Measurements from ENCODE around the gene SLC8A3. TPM values are rescaled to one million over a fixed set of nuclear protein-coding genes. Genes with fewer than 3 reads are reported as not detected.

SLC8A3 gene
- total RNA-seq, 1 experiment from 2014 or later = not detected

DNA sequence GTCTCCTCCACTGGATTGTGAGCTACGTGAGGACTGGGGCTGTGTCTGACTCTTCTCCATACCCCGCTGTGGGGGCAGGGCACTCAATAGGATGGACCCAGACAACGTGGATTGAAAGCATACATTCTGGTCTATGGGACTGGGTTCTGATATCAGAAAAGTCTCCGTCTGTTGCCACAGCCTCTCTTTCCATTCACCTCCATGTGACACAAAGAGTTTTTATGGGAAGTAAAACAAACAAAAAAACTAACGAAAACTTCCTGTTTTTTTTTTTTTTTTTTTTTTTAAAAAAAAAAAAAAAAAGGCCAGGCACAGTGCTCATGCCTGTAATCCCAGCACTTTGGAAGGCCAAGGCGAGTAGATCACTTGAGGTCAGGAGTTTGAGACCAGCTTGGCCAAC lies 44.7 kb downstream of the SLC8A3 start:
- no peak for ATAC-seq
- intact Hi-C loops (cut with micrococcal nuclease) = no loop called here
- Histone ChIP-seq H3K4me3 (replicated peaks in 1 of 2; ENCODE audit: low read depth in 1 of 2, low read length in 2 of 2) (no peak overlapping the region), H3K9me2 (ENCODE audit: insufficient read depth) (no peaks in the 10 kb centered on the region), H3K36me3 (ENCODE audit: control insufficient read depth in 1 of 2, insufficient read depth in 2 of 2, low read length in 2 of 2) (no peaks in the 10 kb centered on the region), H3K4me2 (ENCODE audit: low read length) (no peak overlapping the region), H2AFZ (ENCODE audit: low read depth, low read length, poor library complexity, severe bottlenecking) (no peak overlapping the region), H3K4me1 (ENCODE audit: control insufficient read depth in 1 of 2, insufficient read depth in 2 of 2, low read length in 2 of 2) (no peaks in the 10 kb centered on the region), H3K9ac (ENCODE audit: low read length) (no peak overlapping the region), H3K27ac (ENCODE audit: low read depth, low read length) (no peak overlapping the region), H3K27me3 (ENCODE audit: insufficient read depth, low read length) (peaks cover 83% of the 10 kb centered on the region), H4K20me1 (ENCODE audit: insufficient read depth) (no peaks in the 10 kb centered on the region), H3K9me3 (ENCODE audit: control insufficient read depth in 1 of 2, insufficient read depth in 1 of 2, low read depth in 1 of 2, low read length in 2 of 2) (no peaks in the 10 kb centered on the region), H3K79me2 (ENCODE audit: insufficient read depth, low read length) (no peaks in the 10 kb centered on the region)
- RAD21 ChIA-PET (ENCODE audit: low non-redundant PET in 1 of 2, low total read pairs in 2 of 2, uncharacterized antibody in 2 of 2, unreplicated experiment in 2 of 2) = no interaction called here
- POLR2A ChIA-PET = no interaction called here
- DNase-seq (ENCODE audit: low read depth, low spot score) = no peak
- BruUV-seq (replicated peaks) = no TSS peak
- no peak for TF ChIP-seq SIN3A (IDR thresholded peaks at IDR 0.05; ENCODE audit: low read depth)
- TF ChIP-seq SP1 (IDR thresholded peaks at IDR 0.05; ENCODE audit: low read depth) = no peak
- no peak for TF ChIP-seq CTCF (IDR thresholded peaks at IDR 0.05 in 2 of 3, conservative IDR thresholded peaks at IDR 0.05 in 1 of 3; ENCODE audit: borderline replicate concordance in 1 of 3, insufficient read depth in 1 of 3, low read depth in 2 of 3, low read length in 2 of 3)
- TF ChIP-seq EGR1 (IDR thresholded peaks at IDR 0.05; ENCODE audit: low read depth) = no peak
- CTCF ChIA-PET = interaction anchor here (0.7 kb wide), 1 partner anchor 12 kb away, joined by 3 read pairs; no protein-coding TSS in a partner anchor

DNA sequence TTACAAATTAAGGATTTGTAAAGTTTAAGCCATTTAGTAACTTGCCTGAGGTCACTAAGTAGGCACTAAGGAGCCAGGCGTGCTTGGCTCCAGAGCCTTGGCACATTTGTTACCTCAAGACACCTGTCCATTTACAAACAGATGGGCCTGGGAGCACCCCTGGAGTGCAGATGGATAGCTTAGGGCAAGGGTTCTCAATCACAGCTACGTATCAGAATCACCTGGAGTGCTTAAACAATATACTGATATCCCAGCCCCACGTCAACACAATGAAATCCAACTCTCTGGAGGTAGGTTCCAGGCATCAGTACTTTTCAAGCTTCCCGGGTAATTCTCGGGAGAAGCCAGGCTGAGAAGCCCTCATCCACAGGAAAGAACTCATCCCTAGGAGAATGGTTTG lies 45.4 kb downstream of the SLC8A3 start:
- Histone ChIP-seq H2AFZ (ENCODE audit: low read depth, low read length, poor library complexity, severe bottlenecking) (no peak overlapping the region), H3K9me2 (ENCODE audit: insufficient read depth) (no peaks in the 10 kb centered on the region), H3K4me2 (ENCODE audit: low read length) (no peak overlapping the region), H3K36me3 (ENCODE audit: control insufficient read depth in 1 of 2, insufficient read depth in 2 of 2, low read length in 2 of 2) (no peaks in the 10 kb centered on the region), H3K4me3 (replicated peaks in 1 of 2; ENCODE audit: low read depth in 1 of 2, low read length in 2 of 2) (no peak overlapping the region), H3K9me3 (ENCODE audit: control insufficient read depth in 1 of 2, insufficient read depth in 1 of 2, low read depth in 1 of 2, low read length in 2 of 2) (no peaks in the 10 kb centered on the region), H3K27ac (ENCODE audit: low read depth, low read length) (no peak overlapping the region), H4K20me1 (ENCODE audit: insufficient read depth) (no peaks in the 10 kb centered on the region), H3K9ac (ENCODE audit: low read length) (no peak overlapping the region), H3K79me2 (ENCODE audit: insufficient read depth, low read length) (no peaks in the 10 kb centered on the region), H3K27me3 (ENCODE audit: insufficient read depth, low read length) (peaks cover 83% of the 10 kb centered on the region), H3K4me1 (ENCODE audit: control insufficient read depth in 1 of 2, insufficient read depth in 2 of 2, low read length in 2 of 2) (no peaks in the 10 kb centered on the region)
- CTCF ChIA-PET = no interaction called here
- DNase-seq (ENCODE audit: low read depth, low spot score) = no peak
- intact Hi-C loops (cut with micrococcal nuclease) = no loop called here
- BruUV-seq (replicated peaks) = no TSS peak
- no peak for ATAC-seq
- RAD21 ChIA-PET (ENCODE audit: low non-redundant PET in 1 of 2, low total read pairs in 2 of 2, uncharacterized antibody in 2 of 2, unreplicated experiment in 2 of 2) = no interaction called here
- POLR2A ChIA-PET = no interaction called here
- no peak for TF ChIP-seq EZH2phosphoT487 (IDR thresholded peaks at IDR 0.05; ENCODE audit: borderline replicate concordance)
- TF ChIP-seq SRF (IDR thresholded peaks at IDR 0.05; ENCODE audit: low read depth) = no peak
- TF ChIP-seq ZFX (IDR thresholded peaks at IDR 0.05) = no peak
- no peak for TF ChIP-seq ELF1 (IDR thresholded peaks at IDR 0.05; ENCODE audit: borderline replicate concordance, low read depth)
- TF ChIP-seq EGR1 (IDR thresholded peaks at IDR 0.05; ENCODE audit: low read depth) = no peak
- TF ChIP-seq ZBTB33 (IDR thresholded peaks at IDR 0.05; ENCODE audit: extremely low read depth, insufficient replicate concordance, low read length) = no peak
- no peak for TF ChIP-seq SP1 (IDR thresholded peaks at IDR 0.05; ENCODE audit: low read depth)
- TF ChIP-seq, protein P1, sequence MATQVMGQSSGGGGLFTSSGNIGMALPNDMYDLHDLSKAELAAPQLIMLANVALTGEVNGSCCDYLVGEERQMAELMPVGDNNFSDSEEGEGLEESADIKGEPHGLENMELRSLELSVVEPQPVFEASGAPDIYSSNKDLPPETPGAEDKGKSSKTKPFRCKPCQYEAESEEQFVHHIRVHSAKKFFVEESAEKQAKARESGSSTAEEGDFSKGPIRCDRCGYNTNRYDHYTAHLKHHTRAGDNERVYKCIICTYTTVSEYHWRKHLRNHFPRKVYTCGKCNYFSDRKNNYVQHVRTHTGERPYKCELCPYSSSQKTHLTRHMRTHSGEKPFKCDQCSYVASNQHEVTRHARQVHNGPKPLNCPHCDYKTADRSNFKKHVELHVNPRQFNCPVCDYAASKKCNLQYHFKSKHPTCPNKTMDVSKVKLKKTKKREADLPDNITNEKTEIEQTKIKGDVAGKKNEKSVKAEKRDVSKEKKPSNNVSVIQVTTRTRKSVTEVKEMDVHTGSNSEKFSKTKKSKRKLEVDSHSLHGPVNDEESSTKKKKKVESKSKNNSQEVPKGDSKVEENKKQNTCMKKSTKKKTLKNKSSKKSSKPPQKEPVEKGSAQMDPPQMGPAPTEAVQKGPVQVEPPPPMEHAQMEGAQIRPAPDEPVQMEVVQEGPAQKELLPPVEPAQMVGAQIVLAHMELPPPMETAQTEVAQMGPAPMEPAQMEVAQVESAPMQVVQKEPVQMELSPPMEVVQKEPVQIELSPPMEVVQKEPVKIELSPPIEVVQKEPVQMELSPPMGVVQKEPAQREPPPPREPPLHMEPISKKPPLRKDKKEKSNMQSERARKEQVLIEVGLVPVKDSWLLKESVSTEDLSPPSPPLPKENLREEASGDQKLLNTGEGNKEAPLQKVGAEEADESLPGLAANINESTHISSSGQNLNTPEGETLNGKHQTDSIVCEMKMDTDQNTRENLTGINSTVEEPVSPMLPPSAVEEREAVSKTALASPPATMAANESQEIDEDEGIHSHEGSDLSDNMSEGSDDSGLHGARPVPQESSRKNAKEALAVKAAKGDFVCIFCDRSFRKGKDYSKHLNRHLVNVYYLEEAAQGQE (IDR thresholded peaks at IDR 0.05; ENCODE audit: low read depth) = no peak
- no peak for TF ChIP-seq CBX3 (IDR thresholded peaks at IDR 0.05; ENCODE audit: low read depth)
- TF ChIP-seq MAX (IDR thresholded peaks at IDR 0.05) = no peak
- no peak for TF ChIP-seq ZNF274 (IDR thresholded peaks at IDR 0.05; ENCODE audit: low read depth, low read length)
